GM18502 (cell line): Measurements from ENCODE around the gene TMEM151B.

ENCODE experiments used
- ATAC-seq: cut with Tn5 transposase; IDR thresholded peaks from one replicate; pipeline ENCODE4 v1.9.1; 2021; ENCODE audit warnings: mild to moderate bottlenecking; ENCODE audit not compliant: unreplicated experiment, poor library complexity

The TMEM151B gene

DNA sequence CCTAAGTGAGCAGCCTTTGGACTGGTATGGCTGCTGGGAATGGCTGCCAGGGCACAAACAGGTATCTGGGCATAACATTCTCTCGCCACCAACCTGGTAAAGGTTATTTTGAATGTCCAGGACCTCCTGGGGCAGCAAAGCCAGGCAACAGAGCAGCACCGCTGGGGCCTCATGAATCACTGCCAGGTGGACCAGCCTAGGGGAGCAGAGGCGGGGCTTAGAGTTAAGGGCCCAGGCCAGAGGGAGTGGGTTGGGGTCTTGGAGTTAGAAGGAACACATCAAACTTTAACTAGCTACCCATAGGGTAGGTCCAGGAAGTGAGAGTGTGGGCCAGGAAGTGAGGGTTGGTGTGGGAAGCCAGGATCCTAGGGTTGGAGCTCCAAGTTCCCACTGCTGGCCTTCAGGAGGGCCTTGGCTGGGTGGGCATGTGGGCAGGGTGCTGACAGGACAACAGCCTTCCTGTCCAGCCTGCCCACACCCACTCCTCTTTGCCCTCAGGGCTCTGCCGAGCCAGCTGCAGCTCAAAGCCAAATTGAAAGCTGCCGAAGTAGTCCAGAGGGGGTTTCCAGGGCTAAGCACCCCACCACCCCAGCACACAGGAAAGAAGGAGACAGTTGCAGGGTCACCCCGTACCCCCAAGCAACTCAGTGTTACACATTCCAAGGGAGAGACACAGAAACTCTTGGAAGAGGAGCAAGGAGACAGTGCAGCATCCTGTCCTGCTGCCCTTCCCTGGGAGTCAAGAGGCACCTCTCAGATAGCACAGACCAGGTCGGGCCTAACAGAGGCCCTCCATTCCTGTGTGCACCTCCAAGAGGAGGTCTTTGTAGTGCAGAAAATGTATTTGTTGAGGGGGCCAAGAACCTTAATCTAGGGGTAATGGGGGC is 7.5 kb upstream of the TMEM151B start:
- ATAC-seq: no peak

DNA sequence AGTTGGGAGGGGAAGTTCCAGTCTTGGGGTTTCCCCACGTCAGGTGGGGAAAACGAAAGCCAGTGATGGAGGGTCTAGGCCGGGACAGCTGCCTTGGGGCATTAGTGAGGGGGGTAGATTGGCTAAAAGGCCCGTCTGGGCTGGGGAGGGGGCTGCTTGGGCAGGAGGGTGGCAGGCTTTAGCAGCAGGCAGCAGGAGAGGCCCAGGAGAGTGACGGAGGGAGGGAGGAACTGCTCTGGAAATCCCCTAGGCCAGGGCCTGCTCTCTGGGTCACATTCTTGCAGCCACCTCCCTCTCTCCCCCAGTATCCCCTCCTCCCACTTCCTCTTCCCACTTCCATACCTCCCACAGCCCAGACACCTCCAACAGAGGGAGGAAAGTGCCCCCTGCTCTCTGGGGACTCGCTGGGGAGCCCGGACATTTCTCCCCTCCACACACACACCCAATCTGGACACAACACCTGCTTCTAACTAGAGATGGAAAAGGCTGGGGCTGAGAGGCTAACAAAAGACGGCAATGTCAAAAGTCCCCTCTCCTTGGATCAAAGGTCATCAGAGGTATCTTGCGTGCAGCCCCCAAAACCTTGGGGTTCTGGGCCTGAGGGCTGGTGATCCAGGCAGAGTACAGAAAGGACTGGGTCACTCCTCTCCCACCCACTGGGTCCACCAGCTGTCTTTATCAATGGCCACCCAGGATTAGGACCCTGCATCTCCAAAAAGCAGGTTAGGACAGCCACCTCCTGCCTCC is 6.7 kb upstream of the TMEM151B start:
- ATAC-seq: no peak

DNA sequence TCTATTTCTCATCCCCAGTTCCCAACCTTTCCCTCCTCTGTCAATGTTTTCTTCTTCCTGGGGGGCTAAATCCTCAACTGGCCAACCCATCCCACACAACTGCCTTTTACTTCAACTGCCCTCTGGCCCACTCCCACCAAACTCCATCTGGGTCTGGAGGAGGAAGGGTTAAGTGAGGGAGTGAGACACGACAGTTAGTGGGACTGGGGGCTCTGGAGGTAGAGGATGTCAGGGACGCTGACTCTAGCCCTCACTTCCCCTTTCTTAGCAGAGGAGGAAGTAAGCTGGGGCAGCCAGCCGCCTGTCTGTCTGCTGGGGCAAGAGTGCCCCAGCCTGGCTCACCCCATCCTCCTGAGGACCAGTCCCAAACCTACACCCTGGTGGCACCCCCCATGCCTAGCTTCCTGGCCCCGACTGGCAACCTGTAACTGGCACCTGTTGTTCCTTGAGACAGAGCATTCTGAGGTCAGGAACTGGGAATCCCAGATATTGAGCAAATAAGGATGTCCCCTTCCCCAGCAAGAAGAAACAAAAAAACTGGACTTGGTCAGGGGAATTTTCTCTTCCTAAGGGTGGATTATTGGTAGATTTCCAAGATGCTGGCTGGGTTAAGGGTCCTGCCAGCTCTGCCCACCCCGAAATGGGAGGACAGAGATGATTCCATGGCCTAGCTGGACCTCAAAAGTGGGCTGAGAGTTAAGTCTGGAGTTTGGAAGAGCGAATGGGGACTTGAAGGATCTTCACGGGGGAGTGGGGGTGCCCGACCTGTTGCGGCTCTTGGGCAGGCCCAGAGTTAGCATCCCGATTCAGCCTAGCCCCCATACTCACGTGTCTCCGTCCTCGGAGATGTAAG is 5.9 kb upstream of the TMEM151B start:
- ATAC-seq: peak; percentile 26

DNA sequence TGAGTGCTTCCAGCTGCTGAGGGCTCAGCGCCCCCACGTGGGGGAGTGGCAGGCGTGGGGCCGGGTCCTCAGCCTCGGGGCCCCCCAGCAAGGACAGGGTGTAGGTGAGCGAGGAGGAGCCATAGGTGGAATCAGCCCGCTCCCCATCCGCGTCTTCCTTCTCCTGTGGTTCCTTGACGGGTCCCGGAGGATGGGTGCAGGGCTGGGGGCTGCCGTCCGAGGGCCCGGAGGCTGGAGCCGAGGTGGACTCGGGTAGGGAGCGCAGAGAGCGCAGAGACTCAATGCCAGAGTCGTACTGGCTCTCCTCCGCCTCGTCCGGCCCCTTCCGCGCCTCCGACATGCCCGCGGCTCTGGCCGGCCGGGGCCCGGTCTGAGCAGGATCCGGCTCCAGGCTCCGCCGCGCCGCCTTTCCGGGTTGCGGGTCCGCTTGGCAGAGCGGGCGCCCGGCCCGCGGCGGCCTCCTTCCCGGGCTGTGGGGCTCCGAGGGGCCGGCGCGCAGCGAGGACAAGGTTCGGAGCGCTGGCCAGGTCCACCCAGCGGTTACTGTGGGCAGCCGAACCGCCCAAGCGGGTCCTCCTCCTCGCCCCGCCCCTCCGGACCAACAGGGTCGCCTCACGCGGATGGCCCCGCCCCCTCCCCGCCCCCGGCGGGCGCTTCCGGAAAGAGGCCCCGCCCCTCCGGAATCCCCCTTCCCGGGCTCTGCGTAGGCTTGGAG is 5.1 kb upstream of the TMEM151B start, which contains the start of gene NFKBIE:
Gene NFKBIE (minus strand): TSS at position 545 of the 715 bp plus-strand sequence. CDS start 205 bp downstream, at position 340.
- ATAC-seq: peak; percentile 26

DNA sequence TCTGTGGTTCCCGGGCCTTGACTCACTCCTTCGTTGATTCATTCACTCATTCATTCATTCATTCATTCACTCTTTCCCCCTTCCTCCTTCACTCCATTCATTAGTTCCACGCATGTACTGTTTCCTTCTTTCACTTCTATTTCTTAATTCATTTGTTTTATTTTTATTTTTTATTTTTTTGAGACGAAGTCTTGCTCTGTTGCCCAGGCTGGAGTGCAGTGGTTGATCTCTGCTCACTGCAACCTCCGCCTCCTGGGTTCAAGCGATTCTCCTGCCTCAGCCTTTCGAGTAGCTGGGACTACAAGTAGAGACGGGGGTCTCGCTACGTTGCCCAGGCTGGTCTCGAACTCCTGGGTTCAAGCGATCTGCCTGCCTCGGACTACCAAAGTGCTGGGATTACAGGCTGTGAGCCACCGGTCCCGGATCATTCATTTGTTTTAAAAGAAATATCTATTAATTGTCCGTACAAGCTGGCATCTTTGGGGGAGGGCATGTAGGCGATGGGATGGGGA is 4.5 kb upstream of the TMEM151B start:
- no peak for ATAC-seq

DNA sequence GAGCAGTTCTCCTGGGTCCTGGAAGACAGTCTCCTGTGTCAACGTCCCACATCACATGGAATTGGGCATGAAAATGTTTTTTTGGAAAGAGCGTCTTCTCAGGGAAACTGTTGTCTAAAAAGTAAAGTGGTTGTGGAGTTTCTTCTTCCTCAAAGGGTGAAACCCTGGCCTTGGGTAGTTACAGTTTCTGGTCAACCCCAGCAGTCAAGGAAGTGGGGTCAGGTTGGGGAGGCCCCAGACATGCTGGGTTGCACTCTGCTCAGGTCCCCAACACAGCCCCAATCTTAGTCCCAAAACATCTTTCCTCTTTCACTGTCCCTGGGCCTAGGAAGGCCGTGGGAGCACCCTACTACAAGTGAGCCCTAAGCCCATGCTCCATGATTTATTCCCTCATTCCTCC is 3.9 kb upstream of the TMEM151B start:
- ATAC-seq: no peak

DNA sequence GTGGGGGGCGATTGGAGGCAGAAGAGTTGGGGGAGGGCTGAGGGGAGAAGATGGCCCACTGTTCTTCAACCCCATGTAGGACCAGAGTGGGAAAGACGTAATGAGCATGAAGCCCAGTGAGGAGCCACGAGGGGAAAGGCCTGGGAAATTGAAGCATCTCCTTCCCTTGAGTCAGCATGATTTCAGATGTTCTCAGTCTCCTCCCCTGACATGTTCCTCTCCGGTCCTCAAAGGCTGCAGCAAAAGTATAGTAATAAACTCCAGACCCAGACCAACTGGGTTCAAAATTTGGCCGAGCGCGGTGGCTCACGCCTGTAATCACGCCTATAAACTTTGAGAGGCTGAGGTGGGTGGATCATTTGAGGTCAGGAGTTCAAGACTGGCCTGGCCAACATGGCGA is 3.0 kb upstream of the TMEM151B start:
- ATAC-seq: no peak

DNA sequence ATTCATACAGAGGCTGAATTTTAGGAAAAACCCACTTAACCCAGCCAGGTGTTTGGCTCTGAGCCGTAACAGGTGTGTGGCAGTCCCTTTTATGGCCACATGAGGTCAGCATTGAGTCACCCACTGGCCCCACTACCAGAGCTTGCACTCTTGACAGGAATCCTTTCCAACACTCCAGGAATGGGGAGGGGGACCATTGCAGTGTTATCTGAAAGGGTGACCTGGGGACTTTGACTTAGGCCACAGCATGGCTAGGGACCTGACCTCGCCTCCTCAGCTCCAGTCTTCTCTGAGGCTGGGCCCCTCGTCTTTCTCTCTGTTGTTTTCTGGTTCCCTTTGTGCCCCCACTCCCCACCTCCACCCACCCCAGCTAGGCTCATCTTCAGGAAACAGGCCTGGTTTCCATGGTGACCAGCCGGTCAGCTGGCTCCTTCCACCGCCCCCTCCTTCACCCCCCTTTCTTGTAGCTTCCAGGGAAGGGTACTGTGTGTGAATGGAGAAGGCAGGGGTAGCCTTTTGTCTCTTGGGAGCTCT is 2.1 kb upstream of the TMEM151B start:
- ATAC-seq: no peak

DNA sequence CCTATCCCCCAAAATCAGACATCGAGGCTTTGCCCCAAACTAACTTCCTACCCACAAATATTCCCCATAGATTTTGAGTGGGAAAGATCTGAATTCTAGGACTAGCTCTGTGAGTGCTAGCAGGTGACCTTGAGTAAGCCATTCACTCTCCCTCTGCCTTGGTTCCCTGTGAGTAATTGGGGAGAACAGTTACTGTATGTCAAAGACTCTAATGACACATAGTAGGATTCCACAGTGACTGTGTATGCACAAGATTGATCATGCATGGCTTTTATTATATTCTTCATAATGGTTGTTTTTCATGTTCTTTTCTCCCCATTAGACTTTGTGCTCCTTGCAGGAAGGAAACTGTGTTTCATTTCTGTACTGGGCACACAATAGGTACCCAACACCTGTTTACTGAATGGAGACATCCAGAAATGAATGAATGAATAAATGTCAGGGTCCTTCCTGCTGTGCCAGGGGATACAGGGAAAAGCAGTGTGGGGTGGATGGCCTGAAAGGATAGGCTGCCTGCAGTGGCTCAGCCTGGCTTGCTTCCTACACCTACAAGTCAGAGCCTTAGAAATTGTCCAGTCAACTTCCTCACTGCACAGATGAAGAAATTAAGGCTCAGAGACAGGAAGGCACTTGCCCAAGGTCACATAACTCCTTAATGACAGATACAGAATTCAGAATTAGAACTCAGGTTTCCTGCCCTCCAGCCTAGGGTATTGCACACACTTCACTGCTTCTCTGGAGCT is 901 bp upstream of the TMEM151B start:
- ATAC-seq: no peak

DNA sequence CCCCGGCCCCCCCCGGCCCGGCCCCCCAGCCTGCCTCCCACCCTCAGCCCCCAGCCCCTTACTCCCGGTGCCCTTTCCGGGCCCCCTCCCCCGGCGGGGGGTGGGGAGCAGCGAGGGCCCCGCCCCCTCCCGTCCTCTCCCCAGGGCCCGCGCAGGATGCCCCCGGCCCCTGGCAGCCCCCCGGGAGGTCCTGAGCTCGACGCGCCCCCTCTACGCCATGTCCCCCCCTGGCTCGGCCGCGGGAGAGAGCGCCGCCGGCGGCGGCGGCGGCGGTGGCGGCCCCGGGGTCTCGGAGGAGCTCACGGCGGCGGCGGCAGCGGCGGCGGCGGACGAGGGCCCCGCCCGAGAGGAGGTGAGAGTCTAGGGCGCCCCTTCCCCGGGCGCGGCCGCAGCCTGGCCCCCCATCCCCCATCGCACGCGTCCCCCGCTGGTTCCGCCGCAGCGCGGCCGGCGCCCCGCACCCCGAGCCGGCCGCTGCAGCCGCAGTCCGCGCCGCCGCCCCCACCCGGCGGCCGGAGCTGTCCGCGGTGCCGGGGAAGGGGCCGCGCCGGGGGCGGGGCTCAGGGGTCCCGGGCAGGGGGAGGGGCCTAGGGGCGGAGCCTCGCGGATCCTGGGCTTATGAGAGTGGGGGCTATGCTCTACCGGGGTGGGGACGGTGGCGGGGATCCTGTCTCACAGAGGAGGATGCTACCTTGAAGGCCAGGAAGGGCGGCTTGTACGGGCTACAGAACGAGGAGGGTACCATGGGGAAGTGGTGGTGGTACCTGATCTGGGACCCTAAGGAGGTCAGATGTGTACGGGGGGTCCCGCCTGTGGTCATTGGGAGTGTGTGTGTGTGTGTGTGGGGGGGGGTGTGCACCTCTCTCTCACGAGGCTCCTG is 516 bp downstream of the TMEM151B start:
- ATAC-seq: no peak

DNA sequence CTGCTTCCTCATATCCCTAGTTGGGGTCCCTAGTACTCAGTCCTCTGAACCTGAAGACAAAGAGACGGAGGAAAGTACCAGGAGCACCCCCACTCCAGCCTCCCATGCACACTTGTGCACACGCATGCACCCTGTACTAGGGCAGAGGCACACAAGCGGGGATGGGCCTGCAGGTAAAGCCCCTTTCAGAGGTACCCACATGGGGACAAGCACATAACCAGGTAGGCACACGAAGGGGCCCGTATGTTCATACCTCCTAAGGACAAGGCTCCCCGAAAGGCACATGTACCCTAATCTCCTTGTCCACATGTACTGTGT is 1.1 kb downstream of the TMEM151B start:
- ATAC-seq: no peak

DNA sequence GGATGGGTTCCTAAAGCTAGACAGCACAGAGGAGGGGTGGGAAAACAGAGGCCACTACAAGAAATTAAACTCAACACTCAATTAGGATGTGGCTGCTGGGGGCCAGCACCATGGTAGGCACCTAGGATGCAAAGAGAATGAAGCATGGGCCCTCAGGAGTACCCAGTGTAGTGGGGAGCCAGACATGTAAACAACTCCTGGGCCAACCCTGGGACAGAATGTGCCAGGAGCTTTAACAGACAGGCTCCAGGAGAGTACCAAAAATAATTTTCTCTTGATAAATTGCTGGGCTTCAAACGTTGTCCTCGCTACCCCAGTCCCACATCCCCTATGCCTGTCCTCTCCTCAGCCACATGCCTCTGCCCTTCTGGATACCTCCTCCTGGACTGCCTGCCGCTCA is 1.7 kb downstream of the TMEM151B start:
- ATAC-seq: no peak

DNA sequence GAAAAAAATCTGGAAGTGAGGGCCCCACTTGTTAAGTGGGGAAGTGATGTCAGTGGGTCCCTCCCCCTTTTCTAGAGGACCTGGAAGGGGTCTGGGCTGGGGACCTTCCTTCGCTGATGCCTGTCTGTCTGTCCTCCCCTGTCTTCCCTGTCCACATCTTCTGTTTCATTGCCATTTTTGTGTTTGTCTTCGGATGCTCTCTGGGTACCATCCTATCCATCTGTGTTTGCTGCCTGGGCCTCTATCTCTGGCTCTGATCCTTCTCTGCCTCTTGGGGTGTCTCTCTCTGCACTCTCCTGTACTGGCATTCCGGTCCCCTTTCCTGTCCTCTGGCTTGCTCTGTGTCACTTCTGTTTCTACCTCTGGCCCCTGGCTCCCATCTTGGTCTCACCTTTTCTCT is 2.3 kb downstream of the TMEM151B start:
- no peak for ATAC-seq

DNA sequence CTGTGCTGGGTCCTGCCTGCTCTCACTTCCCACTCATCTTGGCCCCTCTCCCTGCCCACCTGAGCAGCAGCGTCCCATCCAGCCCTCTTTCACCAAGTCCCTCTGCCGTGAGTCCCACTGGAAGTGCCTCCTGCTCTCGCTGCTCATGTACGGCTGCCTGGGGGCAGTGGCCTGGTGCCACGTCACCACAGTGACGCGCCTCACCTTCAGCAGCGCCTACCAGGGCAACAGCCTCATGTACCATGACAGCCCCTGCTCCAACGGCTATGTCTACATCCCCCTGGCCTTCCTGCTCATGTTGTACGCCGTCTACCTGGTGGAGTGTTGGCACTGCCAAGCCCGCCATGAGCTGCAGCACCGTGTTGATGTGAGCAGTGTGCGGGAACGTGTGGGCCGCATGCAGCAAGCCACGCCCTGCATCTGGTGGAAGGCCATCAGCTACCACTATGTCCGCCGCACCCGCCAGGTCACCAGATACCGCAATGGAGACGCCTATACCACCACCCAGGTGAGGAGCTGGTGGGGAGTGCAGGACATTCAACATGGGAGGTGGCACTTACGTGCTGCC is 2.8 kb downstream of the TMEM151B start:
- no peak for ATAC-seq

DNA sequence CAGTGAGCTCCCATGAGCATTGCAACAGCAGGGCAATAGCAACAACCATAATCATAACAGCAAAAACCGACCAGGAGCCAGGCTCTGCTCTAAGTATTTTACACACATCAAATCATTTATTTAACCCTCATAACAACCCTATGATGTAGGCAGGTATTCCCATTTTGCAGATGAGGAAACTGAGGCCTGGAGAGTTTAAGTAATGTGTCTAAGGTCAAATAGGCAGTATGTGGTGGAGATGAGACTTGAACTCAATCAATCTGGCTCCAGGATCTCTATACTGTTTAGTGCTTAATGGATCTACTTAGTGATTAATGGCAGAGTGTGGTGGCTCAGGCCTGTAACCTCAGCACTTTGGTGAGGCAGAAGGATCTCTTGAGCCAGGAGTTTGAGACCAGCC is 3.4 kb downstream of the TMEM151B start:
- no peak for ATAC-seq

DNA sequence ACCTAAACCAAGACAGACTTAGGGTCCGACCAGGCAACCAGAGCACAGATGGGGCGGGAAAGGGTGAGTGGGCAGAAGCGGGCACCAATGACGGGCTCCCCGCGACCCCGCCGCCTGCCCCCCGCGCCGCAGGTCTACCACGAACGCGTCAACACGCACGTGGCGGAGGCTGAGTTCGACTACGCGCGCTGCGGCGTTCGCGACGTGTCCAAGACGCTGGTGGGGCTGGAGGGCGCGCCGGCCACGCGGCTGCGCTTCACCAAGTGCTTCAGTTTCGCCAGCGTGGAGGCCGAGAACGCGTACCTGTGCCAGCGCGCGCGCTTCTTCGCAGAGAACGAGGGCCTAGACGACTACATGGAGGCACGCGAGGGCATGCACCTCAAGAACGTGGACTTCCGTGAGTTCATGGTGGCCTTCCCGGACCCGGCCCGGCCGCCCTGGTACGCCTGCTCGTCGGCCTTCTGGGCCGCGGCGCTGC is 5.1 kb downstream of the TMEM151B start:
- no peak for ATAC-seq

DNA sequence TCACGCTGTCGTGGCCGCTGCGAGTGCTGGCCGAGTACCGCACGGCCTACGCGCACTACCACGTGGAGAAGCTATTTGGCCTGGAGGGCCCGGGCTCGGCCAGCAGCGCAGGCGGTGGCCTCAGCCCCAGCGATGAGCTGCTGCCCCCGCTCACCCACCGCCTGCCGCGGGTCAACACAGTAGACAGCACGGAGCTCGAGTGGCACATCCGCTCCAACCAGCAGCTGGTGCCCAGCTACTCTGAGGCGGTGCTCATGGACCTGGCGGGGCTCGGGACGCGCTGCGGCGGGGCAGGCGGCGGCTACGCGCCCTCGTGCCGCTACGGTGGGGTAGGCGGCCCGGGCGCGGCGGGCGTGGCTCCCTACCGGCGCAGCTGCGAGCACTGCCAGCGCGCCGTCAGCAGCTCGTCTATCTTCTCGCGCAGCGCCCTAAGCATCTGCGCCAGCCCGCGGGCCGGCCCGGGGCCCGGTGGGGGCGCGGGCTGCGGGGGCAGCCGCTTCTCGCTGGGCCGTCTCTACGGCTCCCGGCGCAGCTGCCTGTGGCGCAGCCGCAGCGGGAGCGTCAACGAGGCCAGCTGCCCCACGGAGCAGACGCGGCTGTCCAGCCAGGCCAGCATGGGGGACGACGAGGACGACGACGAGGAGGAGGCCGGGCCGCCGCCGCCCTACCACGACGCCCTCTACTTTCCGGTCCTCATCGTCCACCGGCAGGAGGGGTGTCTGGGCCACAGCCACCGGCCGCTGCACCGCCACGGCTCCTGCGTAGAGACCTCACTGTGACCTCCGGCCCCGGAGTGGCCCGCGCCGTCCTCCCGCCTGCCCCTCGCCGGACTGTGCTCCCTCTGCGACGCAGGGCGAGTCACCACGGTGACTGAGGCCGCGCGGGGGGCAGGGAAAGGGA is 5.7 kb downstream of the TMEM151B start:
- no peak for ATAC-seq
